ENCODE data around the gene PPP1R14D.

The PPP1R14D gene

DNA sequence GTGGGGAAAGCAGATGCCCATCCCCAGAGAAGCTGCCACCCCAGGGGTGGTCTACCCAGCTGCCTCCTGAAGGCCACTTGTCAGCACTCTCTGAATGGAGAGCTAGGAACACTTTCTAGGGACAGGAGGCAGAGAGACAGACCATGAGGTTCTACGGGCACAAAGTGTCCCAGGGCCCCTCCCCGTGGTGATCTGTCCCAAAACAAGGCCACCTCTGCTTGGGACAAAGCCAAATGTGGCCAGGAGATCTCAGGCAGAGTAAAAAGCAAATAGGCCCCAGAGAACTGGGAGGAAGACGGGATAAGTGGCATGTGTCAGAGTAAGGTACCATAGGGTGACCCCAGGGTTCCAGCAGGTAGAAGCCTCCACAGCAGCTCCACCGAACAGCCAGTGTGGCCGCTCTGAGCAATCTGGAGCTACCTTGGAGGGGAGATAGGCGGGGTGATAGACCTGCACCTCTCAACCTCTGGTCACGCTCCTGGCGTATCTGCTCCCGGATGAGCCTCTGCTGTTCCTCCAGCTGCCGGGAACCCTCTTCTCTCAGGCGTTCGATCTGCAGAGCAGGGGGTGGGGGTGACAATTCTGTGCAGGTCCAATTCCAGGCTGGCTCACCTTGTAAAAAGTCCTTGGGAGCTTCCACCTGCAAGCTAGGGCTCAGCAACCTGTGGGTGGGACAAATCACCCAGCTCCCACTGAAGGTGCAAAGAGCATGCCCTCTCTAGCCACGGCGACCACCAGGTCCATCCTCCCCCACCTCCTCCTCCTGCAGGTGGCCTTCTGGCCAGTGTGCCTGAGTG, 52.6 kb downstream of the PPP1R14D start:
- TF ChIP-seq, protein P1, sequence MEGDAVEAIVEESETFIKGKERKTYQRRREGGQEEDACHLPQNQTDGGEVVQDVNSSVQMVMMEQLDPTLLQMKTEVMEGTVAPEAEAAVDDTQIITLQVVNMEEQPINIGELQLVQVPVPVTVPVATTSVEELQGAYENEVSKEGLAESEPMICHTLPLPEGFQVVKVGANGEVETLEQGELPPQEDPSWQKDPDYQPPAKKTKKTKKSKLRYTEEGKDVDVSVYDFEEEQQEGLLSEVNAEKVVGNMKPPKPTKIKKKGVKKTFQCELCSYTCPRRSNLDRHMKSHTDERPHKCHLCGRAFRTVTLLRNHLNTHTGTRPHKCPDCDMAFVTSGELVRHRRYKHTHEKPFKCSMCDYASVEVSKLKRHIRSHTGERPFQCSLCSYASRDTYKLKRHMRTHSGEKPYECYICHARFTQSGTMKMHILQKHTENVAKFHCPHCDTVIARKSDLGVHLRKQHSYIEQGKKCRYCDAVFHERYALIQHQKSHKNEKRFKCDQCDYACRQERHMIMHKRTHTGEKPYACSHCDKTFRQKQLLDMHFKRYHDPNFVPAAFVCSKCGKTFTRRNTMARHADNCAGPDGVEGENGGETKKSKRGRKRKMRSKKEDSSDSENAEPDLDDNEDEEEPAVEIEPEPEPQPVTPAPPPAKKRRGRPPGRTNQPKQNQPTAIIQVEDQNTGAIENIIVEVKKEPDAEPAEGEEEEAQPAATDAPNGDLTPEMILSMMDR (conservative IDR thresholded peaks at IDR 0.05; ENCODE audit: low read depth) = no peak
- POLR2A ChIA-PET (ENCODE audit: low non-redundant PET) = no interaction called here
- H3K27ac ChIP-seq = peak overlapping the region; percentile 77
- DNase-seq (ENCODE audit: low spot score) = no peak
- CTCF ChIA-PET = interaction anchor here (1.2 kb wide), 1 partner anchor 11 kb away, joined by 4 read pairs; no protein-coding TSS in a partner anchor

DNA sequence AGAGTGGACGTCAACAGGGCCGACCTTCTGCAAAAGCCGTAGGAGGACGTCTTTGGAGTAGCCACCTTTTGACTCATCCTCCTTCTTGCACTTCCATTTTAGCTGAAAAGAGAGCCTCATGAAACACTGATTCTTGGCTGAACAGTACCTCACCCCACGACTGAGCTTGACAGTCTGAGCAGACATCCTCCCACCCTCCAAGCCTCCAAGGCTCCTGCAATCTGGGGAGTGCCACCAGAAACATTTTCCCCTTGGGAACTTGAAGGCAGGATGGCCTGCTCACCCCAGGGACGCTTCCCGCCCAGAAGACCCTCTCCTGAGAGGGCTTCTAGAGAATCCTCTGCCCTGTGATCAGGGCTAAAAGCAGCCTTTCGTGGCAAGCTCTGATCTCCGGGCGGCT, 53.5 kb downstream of the PPP1R14D start:
- TF ChIP-seq, protein P1 (conservative IDR thresholded peaks at IDR 0.05; ENCODE audit: low read depth) = no peak
- peak overlapping the region; percentile 77 for H3K27ac ChIP-seq
- POLR2A ChIA-PET (ENCODE audit: low non-redundant PET) = no interaction called here
- CTCF ChIA-PET = no interaction called here
- no peak for DNase-seq (ENCODE audit: low spot score)

DNA sequence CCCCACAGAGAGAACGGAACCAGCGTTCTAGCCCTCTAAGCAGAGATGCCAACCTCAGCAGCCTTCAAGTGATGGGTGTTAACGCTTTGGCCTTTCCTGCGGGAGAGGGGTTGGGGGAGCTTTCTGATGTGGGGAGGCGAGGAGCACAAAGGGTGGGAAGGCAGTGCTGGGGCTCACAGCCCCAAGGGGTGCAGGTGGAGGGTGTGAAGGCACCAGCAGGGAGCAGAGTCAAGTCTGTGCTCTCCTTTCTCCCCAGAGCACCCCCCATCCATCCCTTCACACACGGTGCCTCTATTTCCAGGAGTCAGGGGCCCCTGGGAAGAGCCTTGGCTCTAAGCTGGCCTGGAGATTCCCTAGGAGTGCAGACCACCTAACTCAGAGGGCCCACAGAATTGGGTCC, 54.6 kb downstream of the PPP1R14D start:
- peak overlapping the region; percentile 99 for H3K27ac ChIP-seq
- ChIA-PET CTCF (interaction anchor here (1.0 kb wide), 1 partner anchor 27 kb away, joined by 4 read pairs; no protein-coding TSS in a partner anchor), POLR2A (ENCODE audit: low non-redundant PET) (no interaction called here)
- TF ChIP-seq, protein P1 (conservative IDR thresholded peaks at IDR 0.05; ENCODE audit: low read depth) = no peak
- DNase-seq (ENCODE audit: low spot score) = no peak

DNA sequence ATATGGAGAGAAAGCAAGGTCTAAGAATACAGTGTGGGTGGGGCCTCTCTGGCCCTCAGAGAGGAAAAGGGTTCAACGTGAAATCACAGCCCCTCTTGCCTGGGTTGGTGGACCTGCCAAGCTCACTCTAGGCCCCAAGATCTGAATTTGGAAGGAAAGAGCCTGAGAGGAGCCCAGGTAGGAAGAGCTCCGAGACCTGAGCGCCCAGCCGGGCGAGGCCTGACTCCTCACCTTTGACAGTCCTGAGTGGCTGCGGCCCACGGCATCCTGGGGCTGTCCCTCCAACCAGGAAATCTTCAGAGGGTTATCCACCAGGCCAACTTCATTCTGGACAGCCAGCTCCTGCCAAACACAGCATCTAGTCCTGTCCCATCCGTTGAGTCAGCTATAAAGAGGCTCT, 55.0 kb downstream of the PPP1R14D start:
- POLR2A ChIA-PET (ENCODE audit: low non-redundant PET) = no interaction called here
- H3K27ac ChIP-seq = peak overlapping the region; percentile 99
- TF ChIP-seq, protein P1 (conservative IDR thresholded peaks at IDR 0.05; ENCODE audit: low read depth) = no peak
- CTCF ChIA-PET = interaction anchor here (1.0 kb wide), 1 partner anchor 26 kb away, joined by 4 read pairs; no protein-coding TSS in a partner anchor
- no peak for DNase-seq (ENCODE audit: low spot score)

DNA sequence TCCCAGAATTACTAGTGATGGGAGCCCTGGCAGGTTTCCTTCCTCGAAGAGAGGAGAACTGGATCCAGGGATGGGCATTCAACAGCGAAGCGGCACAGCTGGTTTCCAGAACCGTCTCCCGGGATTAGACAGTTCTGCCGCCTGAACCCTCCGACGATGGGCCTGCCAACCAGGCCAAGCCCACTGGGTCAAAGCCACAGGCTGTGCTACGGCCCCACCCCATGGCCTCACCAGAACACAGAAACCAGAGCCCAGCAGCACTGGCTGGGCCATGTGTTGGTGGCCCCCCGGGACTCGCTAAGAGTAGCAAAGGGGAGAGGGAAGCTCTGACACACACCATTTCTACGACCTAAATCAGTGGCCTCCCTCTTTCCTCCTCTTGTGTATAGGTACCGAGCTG, 56.5 kb downstream of the PPP1R14D start:
- TF ChIP-seq, protein P1 (conservative IDR thresholded peaks at IDR 0.05; ENCODE audit: low read depth) = no peak
- POLR2A ChIA-PET (ENCODE audit: low non-redundant PET) = no interaction called here
- H3K27ac ChIP-seq = peak overlapping the region; percentile 99
- CTCF ChIA-PET = interaction anchor here (0.5 to 3.1 kb wide), 2 partner anchors 25 to 144 kb away, joined by 3 to 18 read pairs; no protein-coding TSS in a partner anchor
- no peak for DNase-seq (ENCODE audit: low spot score)

DNA sequence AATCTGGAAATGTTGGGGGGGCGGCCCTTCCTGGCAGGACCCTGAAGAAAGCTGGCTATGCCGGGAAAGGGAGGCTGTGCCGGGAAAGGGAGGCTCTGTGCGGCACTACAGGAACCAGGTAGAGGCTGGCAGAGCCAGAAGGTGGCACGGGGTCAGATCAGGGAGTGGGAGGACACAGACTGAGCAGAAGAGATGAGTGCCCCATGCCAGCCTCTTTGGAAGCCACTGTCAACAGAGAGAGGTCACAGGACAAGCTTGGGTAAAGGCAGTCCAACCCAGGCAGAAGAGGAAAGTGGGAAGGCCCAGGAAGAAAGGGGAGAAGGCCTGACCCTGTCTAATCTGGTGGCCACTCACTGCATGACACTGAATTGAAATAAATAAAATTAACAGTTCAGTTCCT, 57.3 kb downstream of the PPP1R14D start:
- DNase-seq (ENCODE audit: low spot score) = no peak
- CTCF ChIA-PET = interaction anchor here (1.2 to 3.1 kb wide), 2 partner anchors 24 to 170 kb away, joined by 3 to 18 read pairs; no protein-coding TSS in a partner anchor
- peak overlapping the region; percentile 99 for H3K27ac ChIP-seq
- POLR2A ChIA-PET (ENCODE audit: low non-redundant PET) = no interaction called here
- TF ChIP-seq, protein P1 (conservative IDR thresholded peaks at IDR 0.05; ENCODE audit: low read depth) = no peak
